KOPT-K1 (cell line): ENCODE data around the gene P2RY6.

Experiments used
- H3K27ac ChIP-seq: fragments of 200-600 bp; sonication (generic); 2 replicates; pipeline ENCODE4 v1.5.1; 2016; ENCODE audit warnings: antibody characterized with exemption, mild to moderate bottlenecking, low read depth, low read length; ENCODE audit not compliant: poor library complexity, severe bottlenecking
- H3K36me3 ChIP-seq: fragments of 200-600 bp; sonication (generic); 2 replicates; pipeline ENCODE4 v1.5.1; 2017; ENCODE audit warnings: antibody characterized with exemption, mild to moderate bottlenecking, low read length, moderate library complexity; ENCODE audit not compliant: insufficient read depth
- H3K9me3 ChIP-seq: fragments of 200-600 bp; sonication (generic); 2 replicates; pipeline ENCODE4 v1.5.1; 2017; ENCODE audit warnings: antibody characterized with exemption, low read length, mild to moderate bottlenecking; ENCODE audit not compliant: insufficient read depth, poor library complexity, severe bottlenecking

The P2RY6 gene

GRCh38 chr11:73291781-73292524, 19.8 kb downstream of the P2RY6 start:
- H3K27ac ChIP-seq = no peak overlapping the region
- H3K36me3 ChIP-seq = no peaks in the 10 kb centered on the region
- no peaks in the 10 kb centered on the region for H3K9me3 ChIP-seq

DNA sequence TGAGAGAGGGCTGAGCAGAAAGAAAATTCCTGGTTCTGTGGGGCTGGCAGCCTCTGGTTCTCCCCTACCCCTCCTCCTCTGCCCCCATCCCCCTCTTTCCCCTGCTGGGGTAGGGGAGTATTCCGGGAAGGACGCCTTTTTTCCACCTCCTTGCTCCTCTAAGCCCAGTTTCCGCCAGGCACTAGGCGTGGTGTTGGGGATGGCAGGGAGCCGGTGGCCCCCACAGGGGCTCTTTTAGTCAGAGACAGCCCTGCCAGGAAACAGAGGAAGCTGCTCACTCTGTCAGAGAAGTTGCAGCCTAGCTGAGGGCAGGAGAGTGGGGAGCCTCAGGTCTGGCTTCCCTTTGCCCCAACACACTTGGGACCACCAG, 20.4 kb downstream of the P2RY6 start:
- H3K9me3 ChIP-seq = no peaks in the 10 kb centered on the region
- H3K27ac ChIP-seq = no peak overlapping the region
- H3K36me3 ChIP-seq = no peaks in the 10 kb centered on the region

DNA sequence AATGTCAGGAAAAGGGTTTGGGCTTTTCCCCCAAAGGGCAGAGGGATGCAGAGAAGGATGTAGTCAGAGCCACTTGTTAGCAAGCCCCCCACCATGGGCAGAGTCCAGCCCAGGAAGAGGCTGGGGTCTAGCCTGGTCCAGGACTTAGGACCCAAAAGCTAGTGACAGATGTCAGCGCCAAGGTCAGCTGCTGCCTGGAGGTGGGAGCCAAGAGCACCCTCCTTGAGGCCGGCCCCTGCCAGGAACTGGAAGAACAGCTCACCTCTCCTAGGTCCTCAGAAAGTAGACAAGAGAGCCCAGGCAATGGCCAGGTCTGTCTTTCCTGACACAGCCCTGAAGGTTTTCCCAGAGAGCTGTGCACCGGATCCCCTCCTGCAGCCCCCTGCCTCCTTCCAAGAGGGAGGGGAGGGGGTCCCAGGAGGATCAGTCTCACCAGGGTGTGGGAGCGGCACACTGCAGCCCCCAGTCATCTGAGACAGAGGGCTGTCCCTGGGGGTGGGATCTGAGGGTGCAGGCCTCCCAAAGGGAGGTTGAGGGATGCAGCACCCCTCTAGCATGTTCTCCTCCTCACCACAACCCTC, 21.3 kb downstream of the P2RY6 start:
- no peak overlapping the region for H3K27ac ChIP-seq
- no peaks in the 10 kb centered on the region for H3K9me3 ChIP-seq

DNA sequence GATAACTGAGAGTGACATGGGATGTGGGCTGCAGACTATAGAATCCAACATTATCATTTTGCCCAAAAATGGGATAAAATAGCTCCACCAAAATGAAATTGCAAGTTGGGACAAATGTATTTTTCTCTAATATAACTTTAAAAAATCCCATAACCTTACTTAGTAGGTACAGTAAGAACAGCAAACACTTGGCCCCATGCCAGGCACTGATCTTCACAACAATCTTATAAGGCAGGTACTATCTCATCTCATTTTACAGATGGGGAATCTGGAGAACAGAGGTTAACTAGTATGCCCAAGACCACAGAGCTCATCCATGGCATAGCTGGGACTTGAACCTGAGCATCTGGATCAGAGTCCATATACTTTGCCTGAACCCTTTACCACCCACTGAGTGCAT, 22.5 kb downstream of the P2RY6 start:
- Histone ChIP-seq H3K27ac (no peak overlapping the region), H3K36me3 (no peaks in the 10 kb centered on the region), H3K9me3 (no peaks in the 10 kb centered on the region)

More for the DNA sequence above, 21.3 kb downstream of the P2RY6 start:
- no peaks in the 10 kb centered on the region for H3K36me3 ChIP-seq

DNA sequence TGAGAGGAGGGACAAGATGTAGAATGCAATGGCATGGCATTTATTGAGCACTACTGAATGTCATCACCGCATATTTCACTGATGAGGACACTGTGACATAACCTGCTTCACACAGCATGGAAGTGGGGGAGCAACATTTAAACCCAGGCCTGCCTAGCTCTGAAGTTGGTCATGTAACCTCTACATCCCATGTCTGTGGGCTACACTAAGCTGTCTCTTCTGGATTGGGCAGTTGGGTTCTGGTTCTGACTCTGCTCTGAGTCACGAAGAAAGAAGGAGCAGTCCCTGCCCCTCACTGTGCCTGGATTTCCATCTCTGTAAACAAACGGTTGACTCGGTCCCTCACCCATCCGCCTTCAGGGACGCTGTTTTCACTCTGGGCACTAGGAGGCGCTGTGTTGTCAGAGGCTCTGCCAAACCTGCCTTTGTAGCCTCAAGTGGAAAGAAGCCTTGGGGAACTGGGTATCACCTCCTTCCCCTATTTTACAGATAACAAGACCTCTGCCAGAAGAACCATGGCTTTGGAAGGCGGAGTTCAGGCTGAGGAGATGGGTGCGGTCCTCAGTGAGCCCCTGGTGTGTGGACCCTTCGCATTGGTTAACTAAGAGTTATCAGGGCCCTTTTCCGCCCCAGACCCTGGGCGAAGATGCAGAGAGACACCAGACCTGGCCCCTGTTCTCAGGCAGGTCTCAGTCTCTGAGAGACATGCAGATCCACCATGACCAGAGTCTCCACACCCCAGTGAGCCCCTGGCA, 23.3 kb downstream of the P2RY6 start:
- Histone ChIP-seq H3K9me3 (no peaks in the 10 kb centered on the region), H3K27ac (no peak overlapping the region), H3K36me3 (no peaks in the 10 kb centered on the region)

- Histone ChIP-seq H3K9me3 (no peaks in the 10 kb centered on the region), H3K36me3 (no peaks in the 10 kb centered on the region), H3K27ac (no peak overlapping the region)
These were observed 23.8 kb downstream of the P2RY6 start for GRCh38 chr11:73295996-73296318.

GRCh38 chr11:73296501-73297230, 24.5 kb downstream of the P2RY6 start:
- Histone ChIP-seq H3K9me3 (no peaks in the 10 kb centered on the region), H3K36me3 (no peaks in the 10 kb centered on the region), H3K27ac (no peak overlapping the region)

DNA sequence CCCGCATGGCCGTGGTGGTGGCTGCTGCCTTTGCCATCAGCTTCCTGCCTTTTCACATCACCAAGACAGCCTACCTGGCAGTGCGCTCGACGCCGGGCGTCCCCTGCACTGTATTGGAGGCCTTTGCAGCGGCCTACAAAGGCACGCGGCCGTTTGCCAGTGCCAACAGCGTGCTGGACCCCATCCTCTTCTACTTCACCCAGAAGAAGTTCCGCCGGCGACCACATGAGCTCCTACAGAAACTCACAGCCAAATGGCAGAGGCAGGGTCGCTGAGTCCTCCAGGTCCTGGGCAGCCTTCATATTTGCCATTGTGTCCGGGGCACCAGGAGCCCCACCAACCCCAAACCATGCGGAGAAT, 25.1 kb downstream of the P2RY6 start:
- Histone ChIP-seq H3K36me3 (no peaks in the 10 kb centered on the region), H3K9me3 (no peaks in the 10 kb centered on the region), H3K27ac (no peak overlapping the region)

DNA sequence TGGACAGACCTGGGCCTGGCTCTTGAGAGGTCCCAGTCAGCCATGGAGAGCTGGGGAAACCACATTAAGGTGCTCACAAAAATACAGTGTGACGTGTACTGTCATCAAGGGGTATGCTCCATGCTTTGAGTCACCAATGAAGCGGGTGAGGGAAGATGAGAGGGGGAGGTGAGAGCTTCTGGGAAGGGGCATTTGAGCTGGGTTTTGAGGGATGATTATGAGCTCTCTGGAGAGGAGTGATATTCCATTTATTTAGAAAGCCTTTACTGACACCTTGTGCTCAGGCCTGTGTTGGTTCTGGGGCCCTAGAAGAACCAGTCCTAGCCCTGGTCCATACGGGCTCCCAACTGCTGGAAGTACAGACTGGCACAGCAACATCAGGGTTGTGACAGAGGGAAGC, 25.6 kb downstream of the P2RY6 start:
- no peaks in the 10 kb centered on the region for H3K9me3 ChIP-seq
- H3K36me3 ChIP-seq = no peaks in the 10 kb centered on the region

GRCh38 chr11:73298233-73298632, 26.1 kb downstream of the P2RY6 start:
- H3K36me3 ChIP-seq = no peaks in the 10 kb centered on the region
- H3K27ac ChIP-seq = no peak overlapping the region
- H3K9me3 ChIP-seq = no peaks in the 10 kb centered on the region

More for the DNA sequence above, 25.6 kb downstream of the P2RY6 start:
- no peak overlapping the region for H3K27ac ChIP-seq

DNA sequence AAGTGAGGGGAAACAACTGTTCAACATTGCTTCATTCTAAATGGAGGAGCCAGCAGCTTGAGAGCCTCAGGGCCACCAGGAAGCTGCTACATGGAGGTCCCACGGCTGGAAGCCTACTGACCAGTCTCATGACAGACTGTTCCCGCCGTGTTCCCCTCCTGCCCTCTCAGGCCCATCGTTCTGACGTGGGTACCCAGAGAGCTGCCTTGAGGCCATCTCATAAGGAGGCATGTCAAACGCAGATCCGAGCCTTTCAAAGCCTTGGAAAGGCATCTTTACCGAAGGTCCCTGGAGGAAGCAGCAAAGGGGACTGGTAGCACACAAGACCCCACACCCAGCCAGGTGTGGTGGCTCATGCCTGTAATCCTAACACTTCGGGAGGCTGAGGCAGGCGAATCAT, 27.6 kb downstream of the P2RY6 start:
- H3K36me3 ChIP-seq = no peaks in the 10 kb centered on the region
- H3K9me3 ChIP-seq = no peaks in the 10 kb centered on the region
- H3K27ac ChIP-seq = no peak overlapping the region

DNA sequence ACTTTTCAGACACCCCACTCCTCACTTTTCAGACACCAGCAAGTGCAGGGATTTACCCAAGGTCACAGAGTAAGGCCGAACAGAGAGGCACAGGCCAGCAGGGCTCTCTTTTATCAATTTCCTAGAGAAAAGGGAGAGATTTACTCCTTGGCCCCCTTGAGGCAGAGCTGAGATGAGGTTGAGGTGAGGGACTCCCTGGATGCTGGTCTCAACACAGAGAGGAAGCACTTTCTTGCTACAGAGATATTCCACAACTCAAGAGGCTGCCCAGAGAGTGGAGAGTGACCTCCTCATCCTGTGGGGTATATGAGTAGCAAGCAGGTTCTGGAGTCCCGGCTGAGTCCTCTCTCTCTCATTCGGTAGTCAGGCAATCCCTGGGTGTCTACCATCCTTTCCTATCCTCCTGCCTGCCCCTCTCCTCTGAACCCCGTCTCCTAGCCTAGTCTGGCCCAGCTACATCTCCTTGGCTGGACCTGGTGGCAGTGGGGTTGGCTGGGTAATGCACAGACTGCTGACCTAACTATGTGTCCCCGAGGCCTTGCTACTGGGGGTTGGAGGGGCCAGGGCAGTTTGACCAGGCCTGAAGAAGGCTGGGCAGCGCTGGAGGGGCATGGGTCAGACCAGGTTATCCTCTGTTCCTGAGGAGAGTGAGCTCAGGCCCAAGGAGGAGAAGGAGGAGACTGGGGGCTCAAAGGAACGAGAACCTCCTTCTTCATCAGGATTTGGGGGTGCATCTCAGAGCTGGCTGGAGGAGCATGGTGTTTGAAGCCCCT, 34.1 kb downstream of the P2RY6 start:
- Histone ChIP-seq H3K9me3 (no peaks in the 10 kb centered on the region), H3K27ac (no peak overlapping the region), H3K36me3 (no peaks in the 10 kb centered on the region)

GRCh38 chr11:73306977-73307322, 34.8 kb downstream of the P2RY6 start:
- H3K27ac ChIP-seq = no peak overlapping the region
- no peaks in the 10 kb centered on the region for H3K36me3 ChIP-seq
- no peaks in the 10 kb centered on the region for H3K9me3 ChIP-seq

DNA sequence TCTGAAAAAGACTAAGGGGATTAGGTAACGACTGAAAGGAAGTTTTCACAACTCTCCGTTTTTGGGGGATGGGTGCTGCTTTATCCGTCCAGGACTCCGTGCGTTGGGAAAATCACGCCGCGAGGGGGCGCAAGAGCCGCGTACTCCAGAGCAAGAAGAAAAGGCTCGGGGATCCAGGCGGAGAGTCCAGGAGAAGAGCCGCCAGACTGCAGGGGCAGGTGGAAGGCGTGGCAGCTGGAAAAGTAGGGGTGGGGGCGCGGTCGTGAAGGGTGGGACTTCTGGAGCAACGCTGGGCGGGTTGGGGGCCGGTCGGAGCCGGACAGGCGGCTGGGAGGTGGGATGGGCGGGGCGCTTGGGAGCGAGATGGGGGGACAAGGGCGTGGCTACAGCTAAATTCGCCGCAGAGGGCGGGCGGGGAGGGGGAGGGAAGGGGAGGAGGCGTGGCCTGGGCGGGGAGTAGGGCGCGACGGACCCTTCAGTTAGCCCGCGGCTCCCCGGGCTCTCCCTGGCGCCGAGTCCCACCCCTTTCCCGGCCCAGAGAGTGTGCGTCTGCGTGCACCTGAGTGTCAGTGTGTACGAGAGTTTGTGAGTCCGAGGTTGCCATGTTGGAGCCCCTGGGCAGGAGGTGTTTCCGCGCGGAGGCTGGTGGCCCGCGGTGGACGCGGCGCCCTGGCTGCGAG, 35.3 kb downstream of the P2RY6 start:
- Histone ChIP-seq H3K36me3 (no peaks in the 10 kb centered on the region), H3K9me3 (no peaks in the 10 kb centered on the region), H3K27ac (peak overlapping the region; percentile 39)
